ENCODE data around the gene LHPP. TPM values are rescaled to one million over a fixed set of nuclear protein-coding genes. Genes with fewer than 3 reads are reported as not detected.

Gene LHPP
- total and polyA plus RNA-seq, 2 donors (not counting 1 experiment from before 2014, with no cell fraction given), result 10.2 to 15.6 TPM

- Histone ChIP-seq H3K9me3 (ENCODE audit: control insufficient read depth, insufficient read depth, low read depth, low read length) (no peaks in the 10 kb centered on the region), H3K79me2 (ENCODE audit: control insufficient read depth, insufficient read depth, low read length) (no peaks in the 10 kb centered on the region), H4K20me1 (ENCODE audit: control insufficient read depth, extremely low read depth, insufficient read depth, low read length) (no peaks in the 10 kb centered on the region), H3K4me1 (ENCODE audit: control insufficient read depth, extremely low read depth, insufficient read depth, low read length) (peaks cover 3% of the 10 kb centered on the region), H3K27me3 (ENCODE audit: control insufficient read depth, insufficient read depth, low read length) (no peaks in the 10 kb centered on the region), H3K4me2 (ENCODE audit: extremely low read depth, insufficient read depth, low read length) (no peak overlapping the region), H3K9ac (ENCODE audit: insufficient read depth, low read length) (no peak overlapping the region), H3K27ac (ENCODE audit: insufficient read depth, low read length) (no peak overlapping the region), H3K36me3 (ENCODE audit: control insufficient read depth, insufficient read depth, low read length) (no peaks in the 10 kb centered on the region), H2AFZ (ENCODE audit: low read length) (no peak overlapping the region), H3K4me3 (replicated peaks in 1 of 4; ENCODE audit: control extremely low read depth in 1 of 4, insufficient read depth in 1 of 4, low read depth in 3 of 4, low read length in 4 of 4) (no peak overlapping the region)
- TF ChIP-seq CTCF (conservative IDR thresholded peaks at IDR 0.05 in 1 of 2, IDR thresholded peaks at IDR 0.05 in 1 of 2; ENCODE audit: low read depth in 1 of 2, low read length in 2 of 2) (no peak), EZH2 (IDR thresholded peaks at IDR 0.05; ENCODE audit: low read length, missing control alignments) (no peak)
- no peak for DNase-seq (ENCODE audit: low read depth in 2 of 2)
Measured at GRCh38 chr10:124521429-124521871, 59.8 kb downstream of the LHPP start.

GRCh38 chr10:124522131-124522932, 60.7 kb downstream of the LHPP start:
- no peak overlapping the region for H3K27ac ChIP-seq (ENCODE audit: insufficient read depth, low read length)
- no peak overlapping the region for H3K9ac ChIP-seq (ENCODE audit: insufficient read depth, low read length)
- DNase-seq (ENCODE audit: low read depth in 2 of 2), result no peak
- H4K20me1 ChIP-seq (ENCODE audit: control insufficient read depth, extremely low read depth, insufficient read depth, low read length), result no peaks in the 10 kb centered on the region
- no peaks in the 10 kb centered on the region for H3K79me2 ChIP-seq (ENCODE audit: control insufficient read depth, insufficient read depth, low read length)
- no peak for TF ChIP-seq CTCF (conservative IDR thresholded peaks at IDR 0.05 in 1 of 2, IDR thresholded peaks at IDR 0.05 in 1 of 2; ENCODE audit: low read depth in 1 of 2, low read length in 2 of 2)
- no peaks in the 10 kb centered on the region for H3K9me3 ChIP-seq (ENCODE audit: control insufficient read depth, insufficient read depth, low read depth, low read length)
- peaks cover 3% of the 10 kb centered on the region for H3K4me1 ChIP-seq (ENCODE audit: control insufficient read depth, extremely low read depth, insufficient read depth, low read length)
- no peak overlapping the region for H3K4me2 ChIP-seq (ENCODE audit: extremely low read depth, insufficient read depth, low read length)
- H3K4me3 ChIP-seq (replicated peaks in 1 of 4; ENCODE audit: control extremely low read depth in 1 of 4, insufficient read depth in 1 of 4, low read depth in 3 of 4, low read length in 4 of 4), result no peak overlapping the region
- no peaks in the 10 kb centered on the region for H3K36me3 ChIP-seq (ENCODE audit: control insufficient read depth, insufficient read depth, low read length)
- no peaks in the 10 kb centered on the region for H3K27me3 ChIP-seq (ENCODE audit: control insufficient read depth, insufficient read depth, low read length)
- peak overlapping the region; percentile 78 for H2AFZ ChIP-seq (ENCODE audit: low read length)

GRCh38 chr10:124522933-124523871, 61.6 kb downstream of the LHPP start:
- H3K4me2 ChIP-seq (ENCODE audit: extremely low read depth, insufficient read depth, low read length), result peak overlapping the region; percentile 75
- peak overlapping the region; percentile 9 to 37 (median 14) for H3K4me3 ChIP-seq (replicated peaks in 1 of 4; ENCODE audit: control extremely low read depth in 1 of 4, insufficient read depth in 1 of 4, low read depth in 3 of 4, low read length in 4 of 4)

More at GRCh38 chr10:124522933-124523871, 61.6 kb downstream of the LHPP start:
- peak in 1 of 2 donors; percentile 46 for DNase-seq (ENCODE audit: low read depth in 2 of 2)
- Histone ChIP-seq H3K9ac (ENCODE audit: insufficient read depth, low read length) (peak overlapping the region; percentile 37), H3K9me3 (ENCODE audit: control insufficient read depth, insufficient read depth, low read depth, low read length) (no peaks in the 10 kb centered on the region), H3K36me3 (ENCODE audit: control insufficient read depth, insufficient read depth, low read length) (no peaks in the 10 kb centered on the region), H3K27me3 (ENCODE audit: control insufficient read depth, insufficient read depth, low read length) (no peaks in the 10 kb centered on the region), H3K27ac (ENCODE audit: insufficient read depth, low read length) (no peak overlapping the region), H4K20me1 (ENCODE audit: control insufficient read depth, extremely low read depth, insufficient read depth, low read length) (no peaks in the 10 kb centered on the region), H2AFZ (ENCODE audit: low read length) (peak overlapping the region; percentile 78), H3K4me1 (ENCODE audit: control insufficient read depth, extremely low read depth, insufficient read depth, low read length) (peaks cover 3% of the 10 kb centered on the region), H3K79me2 (ENCODE audit: control insufficient read depth, insufficient read depth, low read length) (no peaks in the 10 kb centered on the region)
- TF ChIP-seq CTCF (conservative IDR thresholded peaks at IDR 0.05 in 1 of 2, IDR thresholded peaks at IDR 0.05 in 1 of 2; ENCODE audit: low read depth in 1 of 2, low read length in 2 of 2) (no peak), EZH2 (IDR thresholded peaks at IDR 0.05; ENCODE audit: low read length, missing control alignments) (no peak)
